H54 (cell line): ENCODE data around the gene SLC39A11.
"Not testable (repeated sequence)": the region's sequence is repeated elsewhere in the genome, so short reads cannot be mapped to it uniquely, and the experiment has no call there.

ENCODE experiments used
- DNase-seq: peaks from one replicate; pipeline ENCODE4 v3.0.0; 2011; ENCODE audit warnings: low spot score, mixed read lengths; ENCODE audit not compliant: insufficient read length
- FAIRE-seq: peaks from 3 replicates; lab custom pipeline; 2011; peaks lifted over from hg19 to GRCh38; lab: Jason Lieb, UNC
- POLR2A ChIP-seq: IDR thresholded peaks from 2 replicates; pipeline ENCODE4 v1.6.1; 2011; ENCODE audit warnings: low read depth, mild to moderate bottlenecking, low read length

SLC39A11 gene, protein sequence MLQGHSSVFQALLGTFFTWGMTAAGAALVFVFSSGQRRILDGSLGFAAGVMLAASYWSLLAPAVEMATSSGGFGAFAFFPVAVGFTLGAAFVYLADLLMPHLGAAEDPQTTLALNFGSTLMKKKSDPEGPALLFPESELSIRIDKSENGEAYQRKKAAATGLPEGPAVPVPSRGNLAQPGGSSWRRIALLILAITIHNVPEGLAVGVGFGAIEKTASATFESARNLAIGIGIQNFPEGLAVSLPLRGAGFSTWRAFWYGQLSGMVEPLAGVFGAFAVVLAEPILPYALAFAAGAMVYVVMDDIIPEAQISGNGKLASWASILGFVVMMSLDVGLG

DNA sequence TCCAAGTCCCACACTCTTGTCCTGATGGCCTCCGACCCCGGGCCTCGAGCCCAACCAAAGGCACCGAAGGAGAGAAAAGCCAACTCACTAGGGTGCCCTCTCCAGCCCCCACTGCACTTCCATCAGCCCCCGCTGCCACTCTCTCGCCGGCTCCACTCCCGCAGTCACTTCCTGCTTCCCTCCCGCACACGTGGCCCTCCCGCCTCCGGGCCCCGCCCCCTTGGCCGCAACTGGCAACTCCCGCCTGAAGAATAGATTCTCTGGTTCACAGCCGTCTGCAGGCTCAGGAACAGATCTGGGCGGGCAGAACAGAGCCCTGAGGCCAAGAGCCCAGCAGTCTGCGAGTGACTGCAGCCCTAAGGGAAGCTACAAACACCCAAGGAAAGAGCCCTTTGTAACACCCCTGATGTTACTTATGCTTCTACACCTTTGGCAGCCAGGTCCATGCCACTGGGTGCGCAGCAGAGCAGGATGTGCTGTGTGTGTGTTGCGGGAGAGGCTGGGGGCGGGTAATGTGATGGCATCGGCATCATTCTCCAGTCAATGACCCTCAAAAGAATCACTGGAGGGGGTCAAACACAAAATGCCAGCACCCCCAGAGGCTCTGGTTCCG, at the start of gene SLC39A11:
SLC39A11 (minus strand) TSS at position 166 of the 613 bp plus-strand sequence. CDS start 3,924 bp downstream, outside the sequence.
- peak; percentile 80 for TF ChIP-seq POLR2A
- FAIRE-seq = peak; percentile 55
- peak; percentile 98 for DNase-seq

DNA sequence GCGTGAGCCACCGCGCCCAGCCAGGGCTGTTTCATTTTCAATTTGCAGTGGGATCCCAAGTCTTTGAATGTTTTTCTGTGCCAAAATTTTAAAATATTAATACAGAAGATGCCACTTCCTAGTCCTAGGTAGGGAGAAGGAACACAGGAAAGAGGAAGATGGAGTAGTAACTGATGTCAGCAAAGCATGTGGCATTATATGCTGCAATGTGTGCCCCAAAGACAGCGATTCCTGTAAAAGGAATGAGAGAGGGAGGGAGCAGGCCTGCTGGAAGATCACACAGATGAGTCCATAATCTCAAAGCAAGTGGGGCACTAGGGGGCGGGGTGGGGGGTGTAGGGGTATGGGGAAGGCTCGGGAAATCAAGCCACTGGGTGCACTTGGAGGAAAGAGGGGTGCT, 48.9 kb upstream of the SLC39A11 start:
- FAIRE-seq = no peak
- no peak for DNase-seq
- no peak for TF ChIP-seq POLR2A

DNA sequence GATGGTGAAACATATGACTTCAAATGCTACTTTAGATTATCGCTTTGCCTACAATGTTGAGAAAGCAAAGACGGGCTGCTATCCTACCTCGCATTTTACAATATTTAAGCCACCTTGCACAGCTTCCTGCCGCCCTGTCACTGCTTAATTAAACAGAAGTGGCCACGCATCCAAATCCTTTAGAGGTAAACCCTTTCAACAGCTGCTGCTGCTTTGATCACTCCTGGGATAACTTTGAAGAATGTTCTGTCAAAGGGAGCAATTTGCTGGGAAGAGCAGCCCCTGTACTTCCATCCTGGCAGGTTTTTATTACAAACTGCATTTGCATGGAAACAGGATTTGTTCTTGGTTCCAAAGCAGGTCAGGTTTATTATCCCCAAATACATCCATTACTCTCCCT, 48.1 kb upstream of the SLC39A11 start:
- FAIRE-seq (no peak), DNase-seq (no peak)
- no peak for TF ChIP-seq POLR2A

DNA sequence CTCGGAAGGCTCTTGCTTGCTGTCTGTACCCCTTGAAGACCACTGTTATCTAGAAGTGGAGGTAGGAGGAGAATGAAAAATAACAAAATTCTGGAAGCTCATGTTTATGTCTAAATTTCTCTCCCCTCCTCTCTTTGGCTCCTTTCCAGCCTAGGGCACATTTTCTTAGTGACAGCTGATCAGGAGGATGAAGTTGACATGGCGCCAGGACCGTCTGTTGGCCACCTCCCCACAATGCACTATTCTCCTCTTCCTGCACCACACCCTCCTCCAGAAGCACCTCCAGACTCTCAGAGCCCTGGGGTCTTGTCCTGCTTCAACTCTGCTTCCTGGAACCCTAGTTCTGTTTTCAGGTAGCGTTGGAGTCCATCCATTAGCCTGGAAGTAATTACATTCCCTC, 46.8 kb upstream of the SLC39A11 start:
- FAIRE-seq (no peak), DNase-seq (no peak)
- TF ChIP-seq POLR2A = no peak

DNA sequence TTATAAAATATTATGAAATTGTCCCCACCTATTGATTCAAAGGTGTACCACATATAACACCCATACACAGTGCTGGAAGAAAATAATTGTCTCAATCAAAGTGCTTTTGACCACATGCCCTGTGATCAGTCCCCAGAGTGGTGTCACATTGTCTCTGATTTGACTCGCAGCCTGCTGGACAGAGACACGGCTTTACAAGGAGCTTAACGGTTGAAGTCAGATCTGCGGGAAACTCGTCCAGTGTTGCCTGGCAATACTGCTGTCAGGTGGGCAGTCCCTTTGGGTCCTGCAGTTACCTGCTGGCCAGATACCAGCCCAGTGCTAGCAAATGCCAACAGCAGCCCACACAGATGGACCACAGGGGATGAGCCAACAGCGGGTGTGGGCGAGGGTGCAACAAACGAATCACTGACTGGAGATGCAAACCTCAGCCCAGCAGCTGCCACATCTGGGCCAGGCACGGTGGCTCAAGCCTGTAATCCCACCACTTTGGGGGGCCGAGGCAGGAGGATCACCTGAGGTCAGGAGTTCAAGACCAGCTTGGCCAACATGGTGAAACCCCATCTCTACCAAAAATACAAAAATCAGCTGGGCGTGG, 46.2 kb upstream of the SLC39A11 start:
- no peak for TF ChIP-seq POLR2A
- FAIRE-seq = no peak
- DNase-seq = no peak

DNA sequence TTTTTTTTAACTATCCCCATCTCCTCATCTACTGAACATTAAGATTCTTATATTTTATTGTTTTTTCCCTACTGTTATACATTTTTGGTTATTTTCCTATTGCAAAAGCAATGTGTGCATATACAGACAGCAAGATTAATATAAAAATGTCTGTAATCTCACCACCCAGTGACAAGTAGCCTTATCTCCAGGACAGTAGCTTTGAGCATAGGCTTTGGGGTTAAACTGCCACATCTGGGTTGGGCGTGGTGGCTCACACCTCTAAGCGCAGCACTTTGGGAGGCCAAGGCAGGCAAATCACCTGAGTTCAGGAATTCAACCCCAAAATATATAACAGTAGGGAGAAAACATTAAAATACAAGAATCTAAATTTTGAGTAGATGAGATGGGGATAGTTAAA, 44.9 kb upstream of the SLC39A11 start:
- DNase-seq (no peak), FAIRE-seq (no peak)
- TF ChIP-seq POLR2A = no peak

DNA sequence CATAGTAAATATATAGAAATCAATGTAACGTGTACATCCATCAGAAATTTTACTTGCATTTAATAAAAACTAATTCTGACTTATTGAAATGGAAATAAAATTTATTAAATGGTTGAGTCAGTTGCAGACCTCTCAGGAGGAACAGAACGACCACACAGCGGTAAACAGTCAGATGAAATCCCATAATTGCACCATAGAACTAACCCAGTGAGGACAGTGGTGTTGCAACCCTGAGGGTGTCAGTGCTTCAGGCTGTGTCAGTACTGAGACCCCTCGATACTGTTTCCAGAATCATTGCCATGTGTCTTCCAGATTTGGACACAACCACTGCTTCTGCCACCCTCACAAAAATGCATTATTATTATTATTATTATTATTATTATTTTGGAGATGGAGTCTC, 43.3 kb upstream of the SLC39A11 start:
- DNase-seq = no peak
- FAIRE-seq = no peak
- TF ChIP-seq POLR2A = no peak

DNA sequence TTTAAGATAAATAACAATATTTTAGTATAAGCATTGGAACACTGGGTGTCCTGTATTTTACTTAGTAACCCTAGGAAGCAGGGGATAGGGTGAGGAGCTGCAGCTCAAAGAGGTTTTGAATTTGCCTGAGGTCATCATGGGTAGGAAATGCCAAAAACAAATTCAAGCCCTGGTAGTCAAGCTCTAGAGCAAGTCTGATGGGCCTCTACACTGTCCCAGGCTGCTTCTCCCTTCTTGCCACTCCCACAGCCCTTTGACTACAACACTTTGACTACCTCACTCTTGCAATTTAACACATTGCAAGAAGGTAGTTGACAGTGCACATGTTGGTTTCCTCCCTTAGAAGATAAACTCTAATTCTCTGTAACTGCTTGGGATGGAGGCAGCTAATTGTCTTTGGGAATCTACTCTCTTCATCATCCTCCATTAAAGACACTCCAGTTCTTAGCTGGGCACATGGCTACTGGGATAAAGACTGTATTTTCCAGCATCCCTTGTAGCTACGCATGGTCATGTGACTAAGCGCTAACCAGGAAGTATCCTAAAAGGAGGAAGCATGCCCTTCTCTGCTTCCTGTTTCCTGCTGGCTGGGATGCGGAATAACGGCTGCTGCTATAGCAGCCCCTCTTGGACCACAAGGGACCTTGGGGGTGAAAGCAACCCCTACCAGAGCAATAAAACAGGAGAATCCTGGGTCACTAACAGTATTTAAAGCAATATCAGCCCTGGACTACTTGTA, 41.6 kb upstream of the SLC39A11 start:
- FAIRE-seq = no peak
- no peak for DNase-seq
- TF ChIP-seq POLR2A = no peak

DNA sequence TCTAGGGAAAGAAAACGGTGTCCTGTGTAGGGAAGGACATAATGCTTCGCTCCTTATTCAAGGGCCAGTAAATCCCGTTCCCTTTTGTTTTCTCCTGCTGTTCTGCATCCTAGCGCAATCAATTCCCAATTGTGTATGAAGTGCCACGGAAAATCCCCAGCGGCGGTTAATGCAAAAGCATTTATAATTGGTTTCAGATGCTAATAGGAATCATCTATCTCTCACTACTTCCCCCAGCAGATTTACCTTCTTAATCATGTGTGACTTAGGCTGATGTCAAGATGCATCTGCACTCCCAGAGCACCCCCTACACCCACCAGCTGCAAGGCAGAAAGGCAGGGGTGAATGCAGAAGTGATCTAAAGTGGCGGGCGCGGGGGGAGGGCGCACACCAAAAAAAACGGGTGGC, 39.6 kb upstream of the SLC39A11 start:
- no peak for TF ChIP-seq POLR2A
- DNase-seq (no peak), FAIRE-seq (no peak)

DNA sequence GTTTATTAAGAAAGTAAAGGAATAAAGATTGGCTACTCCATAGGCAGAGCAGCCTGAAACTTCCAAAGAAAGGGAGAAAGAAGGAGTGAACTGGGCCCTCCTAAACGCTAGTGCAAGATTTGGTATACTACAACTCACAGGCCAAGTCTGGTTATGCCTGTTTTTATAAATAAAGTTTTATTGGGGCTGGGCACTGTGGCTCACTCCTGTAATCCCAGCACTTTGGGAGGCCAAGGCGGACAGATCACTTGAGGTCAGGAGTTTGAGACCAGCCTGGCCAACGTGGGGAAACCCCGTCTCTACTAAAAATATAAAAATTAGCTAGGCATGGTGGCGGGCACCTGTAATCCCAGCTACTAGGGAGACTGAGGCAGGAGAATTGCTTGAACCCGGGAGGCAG, 39.0 kb upstream of the SLC39A11 start:
- FAIRE-seq, DNase-seq: not testable (repeated sequence)

DNA sequence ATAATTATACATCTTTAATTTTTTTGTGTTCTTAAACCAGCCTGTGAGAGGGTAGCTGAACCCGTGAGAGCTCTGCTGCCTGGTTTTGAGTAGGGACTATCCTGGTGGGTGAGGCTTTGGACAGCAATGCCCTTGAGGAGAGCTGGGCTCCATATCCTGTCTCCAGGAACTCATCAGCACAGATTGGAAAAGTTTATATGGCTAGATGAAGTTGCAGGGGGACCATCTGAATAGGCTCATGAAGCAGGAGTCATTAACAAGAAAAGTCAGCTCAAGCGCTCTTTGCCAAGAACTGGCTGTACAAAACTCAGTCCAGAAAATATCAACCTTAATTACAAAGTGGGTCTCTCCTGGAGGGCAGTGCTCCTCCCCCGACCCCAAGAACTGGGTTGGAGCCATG, 38.5 kb upstream of the SLC39A11 start:
- DNase-seq (no peak), FAIRE-seq (no peak)
- no peak for TF ChIP-seq POLR2A

DNA sequence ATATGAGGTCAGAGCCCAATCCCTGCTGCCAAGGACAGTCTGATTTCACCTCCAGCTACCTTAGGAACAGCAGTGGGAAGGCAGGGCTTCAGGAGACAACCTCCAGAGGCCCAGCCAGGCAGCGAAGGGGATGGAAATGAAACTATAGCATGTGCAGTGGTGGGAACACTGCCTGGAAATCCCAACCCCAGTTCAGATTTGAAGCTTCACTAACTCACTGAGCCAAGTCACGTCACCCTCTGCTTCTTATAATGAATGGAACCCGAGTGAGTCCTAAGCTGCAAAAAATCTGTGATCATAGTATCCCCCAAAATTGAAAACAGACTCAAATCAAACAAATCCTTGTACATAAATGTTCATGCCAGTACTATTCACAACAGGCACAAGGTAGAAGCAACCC, 36.0 kb upstream of the SLC39A11 start:
- no peak for TF ChIP-seq POLR2A
- FAIRE-seq (no peak), DNase-seq (no peak)

DNA sequence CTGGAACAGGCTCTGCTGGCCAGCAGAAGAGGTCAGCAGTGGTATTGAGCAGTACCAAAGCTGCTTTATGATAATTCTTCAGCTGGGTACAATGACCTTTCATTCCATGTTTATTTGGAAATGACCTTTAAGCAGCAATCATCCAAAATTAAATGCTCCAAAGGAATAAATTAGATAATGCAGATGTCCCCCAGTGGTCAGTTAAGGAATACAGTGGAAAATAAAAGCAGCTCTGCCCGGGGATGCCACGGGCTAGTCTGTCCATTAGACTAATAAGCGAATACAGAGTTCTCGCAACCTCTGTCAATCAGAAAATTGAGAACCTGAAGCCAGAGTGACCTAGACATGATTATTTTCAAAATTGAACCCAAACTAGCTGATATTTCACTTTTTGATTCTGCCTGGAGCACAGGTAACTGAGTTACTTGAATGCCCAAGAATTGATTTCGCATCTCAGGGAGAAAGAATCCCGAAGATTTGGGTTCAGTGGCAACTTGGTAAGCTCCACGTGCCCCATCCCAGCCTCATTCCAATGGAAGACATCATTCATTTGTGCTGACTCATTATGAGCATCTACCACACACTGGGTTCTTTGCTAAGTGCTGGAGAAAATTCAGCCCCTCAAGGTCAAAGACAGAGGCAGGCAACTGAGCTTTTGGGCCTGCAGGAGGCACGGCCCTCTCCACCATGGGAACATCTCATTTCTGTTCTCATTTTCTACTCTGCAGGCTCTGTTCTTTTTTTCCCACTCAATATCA, 34.4 kb upstream of the SLC39A11 start:
- FAIRE-seq (no peak), DNase-seq (peak; percentile 30)
- TF ChIP-seq POLR2A = no peak
